ENCODE data around the gene MAP2K5. TPM values are rescaled to one million over a fixed set of nuclear protein-coding genes. Genes with fewer than 3 reads are reported as not detected.

The MAP2K5 gene
- total RNA-seq, 1 experiment from 2014 or later: 15.0 TPM

DNA sequence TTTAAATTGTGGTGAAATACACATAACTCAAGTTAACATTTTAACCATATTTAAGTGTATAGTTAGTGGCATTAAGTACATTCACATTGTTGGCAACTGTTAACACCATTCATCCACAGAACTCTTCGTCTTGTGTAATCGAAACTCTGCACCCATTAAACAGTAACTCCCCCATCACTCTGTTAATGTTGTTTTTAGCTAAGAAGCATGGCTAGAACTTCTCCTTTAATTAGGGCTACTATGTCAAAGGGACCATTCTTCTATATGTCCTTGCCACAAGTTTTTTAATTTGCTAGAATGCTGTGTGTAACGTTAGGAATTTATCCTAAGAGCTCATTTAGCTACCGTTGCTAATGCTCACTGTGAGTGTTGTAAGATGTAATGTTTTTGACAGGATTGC is 60.6 kb downstream of the MAP2K5 start:
- Histone ChIP-seq H4K20me1 (ENCODE audit: control insufficient read depth, insufficient read depth, insufficient read length) (no peaks in the 10 kb centered on the region), H3K14ac (ENCODE audit: insufficient read depth, low read length) (no peak overlapping the region), H2AK5ac (ENCODE audit: insufficient read length, low read length) (no peak overlapping the region), H3K4me2 (ENCODE audit: insufficient read depth, insufficient read length, low read length) (no peak overlapping the region), H2BK5ac (ENCODE audit: insufficient read length, low read length) (no peak overlapping the region), H4K8ac (replicated peaks; ENCODE audit: insufficient read length, low read depth, low read length) (no peak overlapping the region), H3K23ac (ENCODE audit: insufficient read length, low read depth, low read length) (no peak overlapping the region), H3K79me1 (ENCODE audit: insufficient read depth, low read depth, low read length, poor library complexity, severe bottlenecking) (no peaks in the 10 kb centered on the region), H3K9me3 (ENCODE audit: control insufficient read depth, low read depth, low read length) (no peaks in the 10 kb centered on the region), H3K4me1 (ENCODE audit: insufficient read depth, low read length) (no peaks in the 10 kb centered on the region), H2BK12ac (ENCODE audit: insufficient read length, low read depth, low read length) (no peak overlapping the region), H3K79me2 (ENCODE audit: insufficient read depth, low read length) (no peaks in the 10 kb centered on the region), H4K5ac (ENCODE audit: insufficient read length, low read depth, low read length) (no peak overlapping the region), H3K23me2 (ENCODE audit: insufficient read length, low read depth, low read length, poor library complexity, severe bottlenecking) (no peaks in the 10 kb centered on the region), H4K91ac (ENCODE audit: insufficient read length, low read depth, low read length) (no peak overlapping the region), H3K18ac (ENCODE audit: insufficient read length, low read depth, low read length) (no peak overlapping the region), H3K4ac (ENCODE audit: low read depth, low read length) (no peak overlapping the region), H3K27me3 (ENCODE audit: insufficient read depth, low read length) (no peaks in the 10 kb centered on the region), H2BK20ac (ENCODE audit: low read depth, low read length, poor library complexity, severe bottlenecking) (no peak overlapping the region), H3K27ac (ENCODE audit: insufficient read length, low read depth, low read length) (no peak overlapping the region), H2BK120ac (ENCODE audit: low read depth, low read length, poor library complexity, severe bottlenecking) (no peak overlapping the region), H3T11ph (ENCODE audit: low read length) (no peak overlapping the region), H3K56ac (ENCODE audit: insufficient read length, low read depth, low read length) (no peak overlapping the region), H2AFZ (ENCODE audit: low read length) (no peak overlapping the region), H2BK15ac (ENCODE audit: low read depth, low read length) (no peak overlapping the region), H3K9ac (ENCODE audit: extremely low read depth, insufficient read length, low read length) (no peak overlapping the region)
- TF ChIP-seq, protein P1, sequence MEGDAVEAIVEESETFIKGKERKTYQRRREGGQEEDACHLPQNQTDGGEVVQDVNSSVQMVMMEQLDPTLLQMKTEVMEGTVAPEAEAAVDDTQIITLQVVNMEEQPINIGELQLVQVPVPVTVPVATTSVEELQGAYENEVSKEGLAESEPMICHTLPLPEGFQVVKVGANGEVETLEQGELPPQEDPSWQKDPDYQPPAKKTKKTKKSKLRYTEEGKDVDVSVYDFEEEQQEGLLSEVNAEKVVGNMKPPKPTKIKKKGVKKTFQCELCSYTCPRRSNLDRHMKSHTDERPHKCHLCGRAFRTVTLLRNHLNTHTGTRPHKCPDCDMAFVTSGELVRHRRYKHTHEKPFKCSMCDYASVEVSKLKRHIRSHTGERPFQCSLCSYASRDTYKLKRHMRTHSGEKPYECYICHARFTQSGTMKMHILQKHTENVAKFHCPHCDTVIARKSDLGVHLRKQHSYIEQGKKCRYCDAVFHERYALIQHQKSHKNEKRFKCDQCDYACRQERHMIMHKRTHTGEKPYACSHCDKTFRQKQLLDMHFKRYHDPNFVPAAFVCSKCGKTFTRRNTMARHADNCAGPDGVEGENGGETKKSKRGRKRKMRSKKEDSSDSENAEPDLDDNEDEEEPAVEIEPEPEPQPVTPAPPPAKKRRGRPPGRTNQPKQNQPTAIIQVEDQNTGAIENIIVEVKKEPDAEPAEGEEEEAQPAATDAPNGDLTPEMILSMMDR (conservative IDR thresholded peaks at IDR 0.05): no peak
- Mint-ChIP-seq H3K4me3 (no peak overlapping the region), H3K27me3 (ENCODE audit: low read depth) (no peaks in the 10 kb centered on the region), H3K9me3 (no peaks in the 10 kb centered on the region), H3K36me3 (ENCODE audit: insufficient read depth in 1 of 3, low read depth in 3 of 3) (no peaks in the 10 kb centered on the region), H3K27ac (no peak overlapping the region), H3K4me1 (0 out of 4 replicates have a peak, but pooled peaks cover 0 to 5% of the 10 kb centered on the region in 2 experiments)
- no peak for DNase-seq
- WGBS (ENCODE audit: extremely low coverage, insufficient read length, low lambda C conversion rate): no CpG with 5 or more reads among the region's 4 CpGs
